Measurements from ENCODE around the gene GSG1L2.

The GSG1L2 gene

DNA sequence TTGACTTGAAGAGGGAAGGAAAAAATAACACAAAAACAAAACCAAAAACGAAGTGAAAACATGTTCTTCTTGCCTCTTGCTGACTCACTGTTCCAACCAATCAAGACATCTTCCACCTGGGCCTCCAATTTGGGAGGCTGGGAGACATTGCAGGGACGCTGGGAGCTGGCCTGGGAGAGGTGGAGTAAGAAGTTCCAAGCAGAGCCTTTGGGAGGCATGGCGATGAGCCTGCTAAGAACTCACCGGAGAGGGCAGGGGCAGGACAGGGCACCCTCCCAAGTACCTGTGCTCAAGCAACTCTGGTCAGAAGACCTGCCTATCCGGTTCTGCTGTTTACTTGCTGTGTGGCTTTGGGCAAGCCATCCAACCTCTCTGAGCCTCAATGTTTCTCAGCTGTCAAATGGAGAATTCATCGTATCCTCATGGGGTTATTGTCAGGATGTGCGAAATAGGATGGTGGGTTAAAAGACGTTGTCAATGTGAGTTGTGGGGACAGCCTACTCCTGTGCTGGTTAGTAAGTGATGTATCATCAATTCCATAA lies 3.0 kb upstream of the GSG1L2 start:
- no peak for DNase-seq

GRCh38 chr17:9824094-9824493 lies 2.2 kb upstream of the GSG1L2 start:
- DNase-seq = no peak

GRCh38 chr17:9820448-9820847 lies 1.4 kb downstream of the GSG1L2 start:
- DNase-seq = no peak

- no peak for DNase-seq
Observed at GRCh38 chr17:9818760-9819159, 3.1 kb downstream of the GSG1L2 start.

DNA sequence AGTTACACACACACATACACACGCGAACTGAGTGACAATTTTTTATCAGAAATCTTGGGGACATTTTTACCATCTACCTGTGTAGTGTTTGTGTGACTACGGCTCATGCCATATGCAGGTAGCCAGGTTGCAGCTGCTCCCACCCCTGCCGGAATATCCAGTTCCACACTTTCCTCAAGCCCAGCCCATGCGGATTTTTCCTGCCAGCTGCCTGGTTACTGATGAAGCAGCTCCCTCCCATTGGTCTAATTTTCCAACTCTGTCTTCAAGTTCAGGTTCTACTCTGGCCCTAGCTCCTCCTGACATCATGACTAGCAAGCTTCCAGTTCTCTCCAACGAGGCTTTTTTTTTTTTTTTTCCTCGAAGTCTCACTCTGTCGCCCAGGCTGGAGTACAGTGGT lies 4.8 kb downstream of the GSG1L2 start:
- DNase-seq = no peak

DNA sequence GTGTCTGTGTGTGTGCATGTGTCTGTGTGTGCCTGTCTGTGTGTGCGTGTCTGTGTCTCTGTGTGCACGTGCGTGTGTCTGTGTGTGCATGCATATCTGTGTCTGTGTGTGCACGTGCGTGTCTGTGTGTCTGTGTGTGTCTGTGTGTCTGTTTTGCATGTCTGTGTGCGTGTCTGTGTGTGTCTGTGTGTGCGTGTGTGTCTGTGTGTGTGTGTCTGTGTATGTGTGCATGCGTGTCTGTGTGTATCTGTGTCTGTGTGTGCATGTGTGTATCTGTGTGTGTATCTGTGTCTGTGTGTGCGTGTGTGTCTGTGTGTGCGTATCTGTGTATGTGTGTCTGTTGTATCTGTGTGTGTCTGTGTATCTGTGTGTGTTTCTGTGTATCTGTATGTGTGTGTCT lies 5.4 kb downstream of the GSG1L2 start:
- DNase-seq = no peak

DNA sequence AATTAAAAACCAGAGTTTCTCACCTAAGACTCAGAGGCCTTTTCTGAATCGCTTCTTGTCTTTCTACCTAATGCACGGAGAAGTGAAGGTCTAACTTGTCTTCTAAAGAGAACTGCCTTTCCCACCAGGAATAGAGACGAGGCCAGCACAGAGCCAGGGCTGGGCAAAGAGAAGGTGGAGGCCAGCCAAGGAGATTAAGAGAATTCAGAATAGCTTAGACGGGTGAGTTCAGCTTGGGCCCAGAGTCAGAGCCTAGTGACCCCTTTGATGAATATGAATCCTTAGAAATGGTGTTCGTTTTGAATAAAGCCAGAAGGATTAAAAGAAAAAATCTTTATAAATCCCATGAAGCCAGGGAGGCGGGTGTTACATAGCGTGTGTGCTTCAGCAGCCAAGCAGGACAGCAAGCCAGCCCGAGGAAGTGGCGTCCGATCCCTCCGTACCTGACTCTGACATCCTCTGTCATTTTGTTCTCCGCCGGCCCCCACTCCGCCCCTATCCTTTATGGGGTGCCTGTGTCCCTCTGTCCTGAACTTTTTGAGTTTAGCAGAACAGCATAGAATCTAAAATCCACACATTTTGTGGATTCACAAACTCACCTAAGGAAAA lies 7.4 kb downstream of the GSG1L2 start:
- no peak for DNase-seq

- no peak for DNase-seq
Observed at GRCh38 chr17:9813166-9813565, 8.7 kb downstream of the GSG1L2 start.

DNA sequence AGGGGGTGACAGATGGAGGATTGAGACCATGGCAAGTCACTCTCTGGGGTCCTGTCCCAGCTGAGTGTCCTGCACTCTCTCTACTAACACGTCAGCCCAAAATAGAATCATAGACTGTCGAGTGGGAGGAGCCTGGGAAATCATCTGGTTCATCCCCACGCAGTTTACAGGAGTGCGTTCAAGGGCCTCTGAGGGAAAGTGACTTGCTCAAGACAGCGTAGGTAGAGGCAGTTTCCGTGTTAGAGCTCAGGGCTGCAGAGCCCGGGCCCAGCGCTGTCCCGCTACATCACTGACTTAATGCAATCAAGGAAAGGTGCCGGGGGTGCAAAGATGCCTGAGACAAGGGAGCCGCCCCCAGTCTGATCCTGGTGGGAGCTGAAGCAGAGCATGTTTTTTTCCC lies 10.3 kb downstream of the GSG1L2 start:
- no peak for DNase-seq

GRCh38 chr17:9811086-9811485 lies 10.8 kb downstream of the GSG1L2 start:
- DNase-seq = no peak

- DNase-seq = no peak
Observed at GRCh38 chr17:9810100-9810949, 11.6 kb downstream of the GSG1L2 start.

GRCh38 chr17:9809409-9809808 lies 12.5 kb downstream of the GSG1L2 start:
- no peak for DNase-seq

DNA sequence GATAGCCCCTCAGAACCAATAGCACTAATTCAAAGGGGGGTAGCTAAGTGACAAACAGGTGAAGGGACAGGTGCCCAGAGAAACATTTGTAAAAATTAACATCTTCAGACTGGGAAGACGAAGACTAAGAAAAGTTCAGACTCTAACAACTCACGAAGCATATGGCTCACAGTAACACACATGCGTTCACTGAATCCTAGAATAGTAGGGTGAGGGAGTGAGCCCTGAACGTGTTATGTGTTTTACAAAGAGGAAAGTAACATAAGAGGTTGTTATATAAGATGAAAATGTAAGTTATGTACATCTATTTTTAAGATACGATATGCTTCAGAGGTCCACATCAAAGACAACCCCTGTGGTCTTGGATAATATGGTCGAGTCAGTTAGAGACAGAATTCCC lies 15.2 kb downstream of the GSG1L2 start:
- DNase-seq = no peak

DNA sequence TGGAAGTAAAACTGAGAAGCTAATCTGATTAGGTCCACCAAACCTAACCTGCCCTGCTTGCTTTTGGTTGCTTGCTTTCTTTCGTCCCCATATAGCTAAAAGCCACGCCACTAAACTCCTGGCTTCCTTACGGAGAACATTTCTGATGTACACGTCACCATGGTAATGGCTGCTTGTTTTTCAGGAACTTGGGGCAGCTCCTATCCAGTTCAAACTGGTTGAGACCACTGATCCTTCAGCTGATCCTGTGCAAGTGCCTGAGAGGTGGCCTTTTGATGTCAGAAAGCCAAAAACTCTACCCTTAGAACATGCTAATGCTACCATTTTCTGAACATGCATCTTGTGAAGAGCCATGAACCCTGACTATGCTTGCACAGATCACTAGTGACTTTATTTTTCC lies 16.1 kb downstream of the GSG1L2 start:
- no peak for DNase-seq

DNA sequence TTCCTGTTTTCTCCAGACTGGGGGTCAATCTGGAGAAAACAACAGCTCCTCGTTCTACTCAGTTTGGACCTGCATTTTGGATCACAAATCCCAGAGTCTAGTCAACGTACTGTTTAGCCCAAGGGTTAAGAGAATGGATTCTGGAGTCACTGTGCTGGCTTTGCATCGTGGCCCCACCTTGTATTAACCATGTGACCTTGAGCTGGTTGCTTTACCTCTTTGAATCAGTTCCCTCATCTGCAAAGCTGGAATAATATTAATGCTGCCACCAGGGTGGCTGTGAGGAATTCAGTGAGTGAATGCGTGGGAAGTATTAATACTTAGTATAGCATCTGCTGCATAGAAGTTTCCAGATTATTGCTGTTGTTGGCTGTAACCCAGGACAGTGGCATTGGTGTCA lies 19.2 kb downstream of the GSG1L2 start:
- no peak for DNase-seq

DNA sequence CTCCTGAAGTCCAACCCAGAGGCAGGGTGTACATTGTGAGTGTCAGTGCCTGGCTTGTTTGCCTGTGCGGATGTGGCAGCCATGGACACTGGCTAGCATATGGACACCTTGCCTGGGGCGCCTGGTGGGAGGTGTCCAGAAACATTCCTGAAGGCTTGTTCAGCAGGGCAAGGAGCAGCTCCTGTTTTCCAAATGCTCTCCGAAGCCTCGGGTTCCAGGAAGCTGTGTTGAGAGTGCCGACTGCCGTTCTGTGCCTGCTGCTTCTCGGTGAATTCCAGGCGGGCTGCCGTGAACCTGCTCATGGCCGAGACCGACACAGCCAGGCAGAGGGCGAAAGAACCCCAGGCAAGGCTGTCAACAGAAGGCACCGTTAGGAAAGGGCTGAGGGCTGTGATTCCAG lies 19.6 kb downstream of the GSG1L2 start:
- no peak for DNase-seq

- no peak for DNase-seq
Observed at GRCh38 chr17:9801505-9801904, 20.4 kb downstream of the GSG1L2 start.

DNA sequence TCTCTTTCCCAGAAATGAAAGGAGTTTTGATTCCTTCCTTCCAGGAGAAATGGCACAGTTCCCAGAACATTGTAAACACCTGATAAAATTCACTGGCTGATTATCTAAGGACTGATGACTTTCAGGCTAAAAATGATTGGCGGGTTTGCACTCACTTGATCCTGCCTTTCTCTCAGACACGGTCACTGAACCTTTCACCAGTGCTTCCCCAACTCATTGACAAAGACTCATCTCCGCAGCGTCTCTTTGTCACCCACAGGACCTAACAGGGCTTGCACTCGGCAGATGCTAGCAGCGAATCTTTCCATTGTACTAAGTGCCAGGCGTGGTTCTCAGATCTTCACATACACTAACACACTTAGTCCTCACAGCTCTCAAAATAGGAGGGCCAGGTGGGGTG lies 23.2 kb downstream of the GSG1L2 start:
- peak; percentile 12 for DNase-seq

DNA sequence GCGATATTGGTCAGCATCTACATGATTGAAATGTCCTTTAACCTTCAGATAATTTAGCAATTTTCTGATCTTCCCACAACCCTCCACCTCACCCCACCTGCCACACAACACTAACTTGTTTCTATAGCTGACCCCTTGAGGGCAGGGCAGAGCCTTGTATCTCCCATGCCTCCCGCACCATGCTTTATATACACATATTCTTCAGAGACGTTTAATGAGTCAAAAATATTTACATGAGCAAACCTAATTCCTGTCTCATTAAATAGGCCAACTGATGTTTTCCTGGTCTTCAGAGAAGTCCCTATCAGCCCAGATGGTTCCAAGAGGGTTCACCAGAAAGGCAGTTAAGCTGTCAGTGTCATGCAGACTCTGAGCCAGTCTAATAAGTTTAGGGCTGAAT lies 23.9 kb downstream of the GSG1L2 start:
- DNase-seq = no peak

DNA sequence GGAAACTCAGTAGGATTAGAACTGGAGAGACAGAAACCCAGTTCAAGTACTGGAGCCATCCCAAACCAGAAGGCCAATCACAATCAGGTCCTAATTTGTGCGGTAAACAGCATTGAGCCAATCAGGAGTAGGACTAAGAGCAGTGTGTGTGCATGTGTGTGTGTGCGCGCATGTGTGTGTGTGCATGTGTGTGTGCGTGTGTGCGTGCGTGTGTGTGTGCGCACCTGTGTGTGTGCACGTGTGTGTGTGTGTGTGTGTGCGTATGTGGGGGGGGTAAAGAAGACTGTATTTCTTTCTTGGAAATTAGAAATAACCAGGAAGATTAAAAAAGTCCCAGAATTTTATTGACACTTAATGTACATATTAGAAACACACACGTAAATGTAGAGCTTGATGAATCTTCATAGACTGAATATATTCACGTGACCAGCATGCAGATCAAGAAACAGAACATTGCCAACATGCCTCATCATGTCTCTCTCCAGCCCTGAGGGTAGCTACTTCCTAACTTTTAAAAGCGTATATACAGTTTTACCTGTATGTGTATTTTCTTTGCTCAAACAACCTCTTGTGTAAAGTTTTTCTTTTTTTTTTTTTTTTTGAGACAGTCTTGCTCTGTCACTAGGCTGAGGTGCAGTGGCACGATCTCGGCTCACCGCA lies 29.6 kb downstream of the GSG1L2 start:
- DNase-seq = no peak

DNA sequence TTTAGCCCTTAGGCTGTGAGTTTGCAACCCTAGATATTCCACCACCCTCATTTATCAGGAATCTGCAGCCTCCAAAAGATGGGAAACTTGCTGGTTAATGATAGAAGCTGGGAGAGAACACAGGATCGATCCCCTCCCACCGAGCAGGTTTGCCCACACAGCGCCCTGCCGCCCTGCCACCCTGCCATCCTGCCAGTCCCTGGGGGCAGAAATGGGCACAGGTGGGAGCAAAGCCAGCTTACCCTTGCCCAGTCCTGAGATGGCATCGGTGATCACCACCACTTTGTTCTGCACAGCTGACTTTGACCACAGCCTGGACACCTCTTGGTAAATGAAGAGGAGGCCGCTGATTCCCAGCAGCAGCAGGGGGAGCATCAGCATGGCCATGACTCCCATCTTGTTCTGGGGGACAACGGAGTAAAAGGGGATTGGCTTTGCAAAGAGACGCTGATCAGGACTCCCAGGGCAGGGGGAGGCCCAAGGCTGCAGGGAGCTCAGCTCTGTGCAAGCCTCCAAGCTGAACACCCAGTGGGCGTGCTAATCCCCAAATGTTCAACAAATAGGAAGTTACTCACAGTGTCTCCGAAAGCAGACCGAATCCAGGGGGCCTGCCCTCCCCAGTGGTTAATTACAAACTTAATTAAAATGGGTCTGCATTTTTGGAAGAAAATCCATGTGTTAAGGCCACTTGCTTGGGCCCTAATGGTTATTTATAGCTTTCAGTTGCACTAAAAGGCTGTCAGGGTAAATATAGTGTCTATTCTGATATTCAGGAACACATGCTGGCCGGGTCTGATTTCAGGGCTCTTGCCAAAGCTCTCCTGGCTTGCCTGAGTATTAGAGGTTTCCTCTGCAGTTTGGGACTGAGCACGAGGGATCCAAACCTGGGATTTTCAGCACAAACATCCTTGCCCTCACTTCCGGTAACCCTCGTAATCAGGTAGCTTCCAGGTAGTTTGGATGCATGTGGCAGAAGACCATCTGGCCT lies 30.7 kb downstream of the GSG1L2 start, which contains the start of gene DHRS7C:
Gene DHRS7C, minus strand, starts transcription at position 704 of the 988 bp plus-strand sequence. Its CDS starts 308 bp downstream, at position 396.
- DNase-seq = no peak

- no peak for DNase-seq
Observed at GRCh38 chr17:9790316-9790715, 31.6 kb downstream of the GSG1L2 start.
